ENCODE measurements around the gene MBD3. TPM values are rescaled to one million over a fixed set of nuclear protein-coding genes. Genes with fewer than 3 reads are reported as not detected.
"Not testable (repeated sequence)": the region's sequence is repeated elsewhere in the genome, so short reads cannot be mapped to it uniquely, and the experiment has no call there.

MBD3 gene
- total RNA-seq, 1 donor from 2014 or later: 65.0 TPM

DNA sequence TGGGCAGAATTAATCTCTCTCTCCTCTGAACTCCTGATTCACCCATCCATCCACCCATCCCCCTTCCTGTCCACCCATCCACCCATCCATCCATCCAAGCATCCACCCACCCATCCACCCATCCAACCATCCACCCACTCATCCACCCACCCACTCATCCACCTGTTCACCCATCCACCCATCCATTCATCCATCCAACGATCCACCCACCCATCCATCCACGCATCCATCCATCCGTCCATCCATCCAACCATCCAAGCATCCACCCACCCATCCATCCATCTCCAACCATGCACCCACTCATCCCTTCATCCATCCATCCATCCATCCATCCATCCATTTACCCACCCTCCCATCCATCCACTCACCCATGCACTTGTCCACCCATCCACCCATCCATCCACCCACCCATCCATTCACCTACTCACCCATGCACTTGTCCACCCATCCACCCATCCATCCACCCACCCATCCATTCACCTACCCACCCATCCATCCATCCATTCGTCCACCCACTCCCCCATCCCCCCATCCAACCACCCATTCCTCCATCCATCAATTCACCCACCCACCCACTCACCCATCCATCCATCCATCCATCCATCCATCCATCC, 43.2 kb downstream of the MBD3 start:
- DNase-seq (ENCODE audit: low spot score): no peak

GRCh38 chr19:1540365-1540925, 52.2 kb downstream of the MBD3 start:
- DNase-seq (ENCODE audit: low spot score): no peak

DNA sequence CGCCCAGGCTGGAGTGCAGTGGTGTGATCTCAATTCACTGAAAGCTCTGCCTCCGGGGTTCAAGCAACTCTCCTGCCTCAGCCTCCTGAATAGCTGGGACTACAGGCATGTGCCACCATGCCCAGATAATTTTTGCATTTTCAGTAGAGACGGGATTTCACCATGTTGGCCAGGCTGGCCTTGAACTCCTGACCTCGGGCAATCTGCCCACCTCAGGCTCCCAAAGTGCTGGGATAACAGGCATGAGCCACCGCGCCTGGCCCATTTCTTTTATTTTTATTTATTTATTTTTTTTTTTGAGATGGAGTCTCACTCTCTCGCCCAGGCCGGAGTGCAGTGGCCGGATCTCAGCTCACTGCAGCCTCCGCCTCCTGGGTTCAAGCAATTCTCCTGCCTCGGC, 52.9 kb downstream of the MBD3 start:
- DNase-seq (ENCODE audit: low spot score): not testable (repeated sequence)

DNA sequence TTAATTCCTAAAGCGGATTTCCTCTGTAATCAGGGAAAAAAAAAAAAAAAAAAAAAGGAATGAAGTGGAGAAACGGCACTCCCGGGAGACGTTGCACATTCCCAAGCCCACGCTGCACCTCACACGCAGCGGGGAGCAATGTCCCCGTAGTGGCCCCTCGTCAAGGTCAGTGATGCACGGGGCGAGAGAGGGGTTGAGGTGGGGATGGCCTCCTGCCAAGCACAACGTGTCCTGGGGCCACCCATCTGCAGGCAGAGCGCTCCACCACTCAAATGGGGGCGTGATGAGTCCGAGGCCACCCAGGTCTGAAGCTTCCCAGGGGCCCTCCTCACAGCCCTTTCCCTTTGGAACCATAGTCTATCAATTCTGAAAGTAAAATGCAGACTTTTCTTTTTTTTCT, 53.7 kb downstream of the MBD3 start:
- DNase-seq (ENCODE audit: low spot score): no peak

GRCh38 chr19:1535699-1536098, 57.0 kb downstream of the MBD3 start:
- DNase-seq (ENCODE audit: low spot score): not testable (repeated sequence)

- no peak for DNase-seq (ENCODE audit: low spot score)
Observed at GRCh38 chr19:1534972-1535371, 57.7 kb downstream of the MBD3 start.

GRCh38 chr19:1533510-1534150, 59.0 kb downstream of the MBD3 start:
- no peak for DNase-seq (ENCODE audit: low spot score)

DNA sequence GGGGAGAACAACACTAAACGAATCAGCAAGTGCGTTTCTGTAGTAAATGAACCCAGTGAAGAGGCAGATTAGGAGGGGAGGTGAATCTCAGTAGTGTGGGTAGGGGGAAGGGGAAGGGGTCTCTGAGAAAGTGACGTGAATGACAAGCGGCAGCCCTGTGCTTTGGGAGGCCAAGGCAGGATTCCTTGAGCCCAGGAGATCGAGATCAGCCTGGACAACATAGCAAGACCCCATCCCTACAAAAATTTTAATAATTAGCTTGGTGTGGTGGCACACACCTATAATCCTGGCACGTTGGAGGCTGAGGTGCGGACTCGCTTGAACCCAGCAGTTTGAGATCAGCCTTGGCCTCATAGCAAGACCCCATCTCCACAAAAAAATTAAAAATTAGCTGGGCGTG, 60.7 kb downstream of the MBD3 start:
- DNase-seq (ENCODE audit: low spot score): no peak

DNA sequence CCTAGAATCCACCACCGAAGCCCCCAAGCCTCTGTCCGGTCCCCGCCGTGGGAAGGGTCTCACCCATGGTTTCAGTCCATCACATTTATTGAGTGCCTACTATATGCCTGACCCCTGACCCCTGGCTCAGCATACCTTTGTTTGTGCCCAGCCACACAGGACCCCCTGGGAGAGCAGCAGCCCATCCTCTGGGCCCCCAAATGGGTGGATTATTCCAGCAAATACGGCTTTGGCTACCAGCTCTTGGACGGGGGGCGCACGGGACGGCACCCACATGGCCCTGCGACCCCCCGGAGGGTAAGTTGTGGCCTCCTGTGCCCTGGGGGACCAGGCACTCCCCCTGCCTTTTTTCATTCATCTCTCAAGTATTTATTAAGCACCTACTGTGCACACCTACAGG, 61.1 kb downstream of the MBD3 start:
- no peak for DNase-seq (ENCODE audit: low spot score)

GRCh38 chr19:1530856-1531255, 61.8 kb downstream of the MBD3 start:
- DNase-seq (ENCODE audit: low spot score): not testable (repeated sequence)

GRCh38 chr19:1529430-1529816, 63.2 kb downstream of the MBD3 start:
- DNase-seq (ENCODE audit: low spot score): no peak

- DNase-seq (ENCODE audit: low spot score): no peak
Observed at GRCh38 chr19:1528596-1529429, 63.9 kb downstream of the MBD3 start.

DNA sequence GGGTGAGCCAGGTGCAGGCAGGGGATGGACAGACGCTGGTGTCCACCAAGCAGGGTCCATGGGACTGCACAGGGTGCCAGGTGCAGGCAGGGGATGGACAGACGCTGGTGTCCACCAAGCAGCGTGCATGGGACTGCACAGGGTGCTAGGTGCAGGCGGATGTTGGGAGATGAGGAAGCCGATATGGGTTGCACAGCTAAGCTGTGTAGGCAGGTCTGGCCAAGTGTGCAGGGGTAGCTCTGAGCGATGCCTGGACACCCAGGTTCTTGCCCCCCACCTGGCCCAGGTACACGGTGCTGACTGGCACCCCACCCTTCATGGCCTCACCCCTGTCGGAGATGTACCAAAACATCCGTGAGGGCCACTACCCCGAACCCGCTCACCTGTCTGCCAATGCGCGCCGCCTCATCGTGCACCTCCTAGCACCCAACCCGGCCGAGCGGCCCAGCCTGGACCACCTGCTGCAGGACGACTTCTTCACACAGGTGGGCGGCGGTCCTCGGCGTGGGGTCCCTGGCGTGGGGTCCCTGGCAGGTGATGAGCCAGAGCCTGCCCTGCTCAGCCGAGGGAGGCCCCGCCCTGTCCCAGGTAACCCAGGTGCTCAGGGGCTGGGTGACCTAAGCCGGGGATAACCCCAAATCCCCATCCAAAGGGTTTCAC, 64.9 kb downstream of the MBD3 start:
- no peak for DNase-seq (ENCODE audit: low spot score)

- DNase-seq (ENCODE audit: low spot score): no peak
Observed at GRCh38 chr19:1526979-1527649, 65.6 kb downstream of the MBD3 start.

DNA sequence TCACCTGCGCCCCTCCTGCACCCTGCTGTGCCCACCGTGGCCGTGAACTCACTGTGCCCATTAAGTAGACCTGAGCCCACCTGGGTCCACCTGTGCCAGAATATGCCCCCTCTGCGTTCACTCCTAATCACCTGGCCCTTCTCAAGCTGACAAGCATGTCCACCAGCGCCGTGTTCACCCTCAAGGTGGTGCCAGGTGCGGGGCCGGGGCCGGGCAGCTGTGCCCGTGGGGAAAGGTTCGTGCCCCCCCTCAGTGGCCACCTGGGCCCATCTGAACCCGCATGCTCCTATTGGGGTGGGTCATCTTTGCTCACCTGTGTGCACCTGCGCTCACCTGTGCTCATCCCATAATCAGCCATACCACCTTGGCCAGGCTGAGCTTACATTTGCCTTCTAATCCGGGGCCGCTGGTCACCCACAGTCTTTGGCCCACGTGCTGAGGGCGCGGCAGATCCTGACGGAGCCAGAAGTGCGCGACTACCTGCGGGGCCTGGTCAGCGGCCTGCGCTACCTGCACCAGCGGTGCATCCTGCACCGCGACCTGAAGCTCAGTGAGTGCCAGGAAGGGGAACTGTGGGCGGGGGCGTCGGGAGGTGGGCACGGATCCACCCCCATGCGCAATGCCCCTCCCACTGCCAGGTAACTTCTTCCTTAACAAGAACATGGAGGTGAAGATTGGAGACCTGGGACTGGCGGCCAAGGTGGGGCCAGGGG, 66.4 kb downstream of the MBD3 start:
- no peak for DNase-seq (ENCODE audit: low spot score)

DNA sequence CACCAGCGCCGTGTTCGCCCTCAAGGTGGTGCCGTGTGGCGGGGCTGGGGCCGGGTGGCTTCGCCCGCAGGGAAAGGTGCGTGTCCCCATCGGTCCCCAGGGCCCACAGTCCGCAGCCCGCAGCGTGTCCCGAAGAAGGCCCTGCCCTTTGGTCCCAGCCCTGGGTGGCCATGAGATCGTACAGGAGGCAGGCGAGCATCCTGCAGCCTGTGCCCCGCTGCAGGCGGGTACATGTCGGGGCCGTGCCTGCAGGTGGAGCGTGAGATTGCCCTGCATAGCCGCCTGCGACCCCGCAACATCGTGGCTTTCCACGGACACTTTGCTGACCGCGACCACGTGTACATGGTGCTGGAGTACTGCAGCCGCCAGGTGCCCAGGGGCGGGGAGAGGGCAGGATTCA, 67.3 kb downstream of the MBD3 start:
- no peak for DNase-seq (ENCODE audit: low spot score)

GRCh38 chr19:1524972-1525325, 67.7 kb downstream of the MBD3 start:
- DNase-seq (ENCODE audit: low spot score): no peak

DNA sequence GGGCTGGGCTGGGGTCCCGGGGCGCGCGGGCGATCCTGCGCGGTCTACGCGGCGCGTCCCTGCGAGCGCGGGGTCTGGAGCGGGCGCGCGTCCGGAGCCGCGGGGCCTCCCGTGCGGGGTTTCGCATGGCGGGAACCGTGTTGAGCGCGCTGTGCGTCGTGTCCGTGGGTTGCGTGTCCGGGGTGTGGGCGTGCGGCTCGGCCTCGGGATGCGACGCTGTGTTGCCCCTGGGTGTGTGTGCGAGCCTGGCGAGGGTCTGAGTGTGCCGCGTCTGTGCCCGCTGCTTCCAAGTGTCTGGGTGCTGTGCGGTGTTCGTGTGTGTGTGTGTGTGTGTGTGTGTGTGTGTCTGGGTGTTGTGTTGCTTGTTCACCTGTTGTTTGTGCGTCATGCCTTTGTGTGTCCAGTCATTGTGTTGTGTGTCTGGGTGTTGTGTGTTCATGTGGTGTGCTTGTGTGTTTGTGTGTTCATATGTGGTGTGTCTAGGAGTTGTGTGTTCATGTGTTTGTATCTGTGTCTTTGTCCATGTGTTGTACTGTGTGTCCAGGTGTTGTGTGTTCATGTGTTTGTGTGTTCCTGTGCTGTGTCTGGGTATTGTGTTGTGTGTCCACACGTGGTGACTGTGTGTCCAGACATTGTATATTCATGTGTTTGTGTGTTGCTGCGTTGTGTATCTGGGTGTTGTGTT, 68.2 kb downstream of the MBD3 start:
- no peak for DNase-seq (ENCODE audit: low spot score)
